Stimulated activated CD8-positive, alpha-beta memory T cell treated with anti-CD3 and anti-CD28 coated beads, Interleukin-4, amount 100 ng/mL, for 24 hours (primary cell): ENCODE results near the gene MAML1.

Source experiments
- DNase-seq: peaks from one replicate; pipeline ENCODE4 v3.0.0-alpha.2; 2020; ENCODE audit warnings: low read depth

MAML1 gene

GRCh38 chr5:179824745-179825112 is 92.1 kb downstream of the MAML1 start:
- no peak for DNase-seq

GRCh38 chr5:179825655-179826182 is 93.1 kb downstream of the MAML1 start:
- DNase-seq = no peak
